ENCODE measurements around the gene ERCC8.

DNA sequence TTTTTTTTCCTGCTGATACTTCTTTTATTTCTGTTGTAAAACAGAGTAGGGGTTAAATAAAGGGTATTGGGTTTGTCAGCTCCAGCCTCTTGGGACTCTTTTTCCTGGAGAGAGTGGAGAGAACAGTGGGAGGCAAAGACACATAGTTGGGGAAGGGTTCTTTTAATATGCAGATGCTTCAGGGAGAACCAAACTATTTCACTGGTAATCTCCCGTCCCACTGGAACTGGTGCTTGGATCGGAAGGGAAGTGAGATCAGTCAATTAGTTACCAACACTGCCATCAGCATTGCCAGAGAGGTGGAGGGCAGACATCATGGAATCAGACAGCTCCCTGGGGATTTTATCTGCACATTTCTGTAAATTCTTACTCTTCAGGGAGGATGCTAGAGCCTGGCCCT lies 53.2 kb downstream of the ERCC8 start:
- no peak for TF ChIP-seq POLR2A (IDR thresholded peaks at IDR 0.05)
- TF ChIP-seq, protein P1, sequence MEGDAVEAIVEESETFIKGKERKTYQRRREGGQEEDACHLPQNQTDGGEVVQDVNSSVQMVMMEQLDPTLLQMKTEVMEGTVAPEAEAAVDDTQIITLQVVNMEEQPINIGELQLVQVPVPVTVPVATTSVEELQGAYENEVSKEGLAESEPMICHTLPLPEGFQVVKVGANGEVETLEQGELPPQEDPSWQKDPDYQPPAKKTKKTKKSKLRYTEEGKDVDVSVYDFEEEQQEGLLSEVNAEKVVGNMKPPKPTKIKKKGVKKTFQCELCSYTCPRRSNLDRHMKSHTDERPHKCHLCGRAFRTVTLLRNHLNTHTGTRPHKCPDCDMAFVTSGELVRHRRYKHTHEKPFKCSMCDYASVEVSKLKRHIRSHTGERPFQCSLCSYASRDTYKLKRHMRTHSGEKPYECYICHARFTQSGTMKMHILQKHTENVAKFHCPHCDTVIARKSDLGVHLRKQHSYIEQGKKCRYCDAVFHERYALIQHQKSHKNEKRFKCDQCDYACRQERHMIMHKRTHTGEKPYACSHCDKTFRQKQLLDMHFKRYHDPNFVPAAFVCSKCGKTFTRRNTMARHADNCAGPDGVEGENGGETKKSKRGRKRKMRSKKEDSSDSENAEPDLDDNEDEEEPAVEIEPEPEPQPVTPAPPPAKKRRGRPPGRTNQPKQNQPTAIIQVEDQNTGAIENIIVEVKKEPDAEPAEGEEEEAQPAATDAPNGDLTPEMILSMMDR (IDR thresholded peaks at IDR 0.05): no peak

Measured in thyroid gland (tissue), 4 donors.